Measurements from ENCODE around the gene SLC16A7.

The SLC16A7 gene

GRCh38 chr12:59652130-59652529, 56.3 kb downstream of the SLC16A7 start:
- no peak for DNase-seq (ENCODE audit: insufficient read length, low spot score)
- TF ChIP-seq CTCF (IDR thresholded peaks at IDR 0.05; ENCODE audit: insufficient read depth, missing control alignments) = no peak
- no peak for FAIRE-seq

- DNase-seq (ENCODE audit: insufficient read length, low spot score) (no peak), FAIRE-seq (no peak)
- TF ChIP-seq CTCF (IDR thresholded peaks at IDR 0.05; ENCODE audit: insufficient read depth, missing control alignments) = no peak
Observed at GRCh38 chr12:59654061-59654460, 58.2 kb downstream of the SLC16A7 start.

- no peak for TF ChIP-seq CTCF (IDR thresholded peaks at IDR 0.05; ENCODE audit: insufficient read depth, missing control alignments)
Observed at GRCh38 chr12:59657266-59657665, 61.4 kb downstream of the SLC16A7 start.

GRCh38 chr12:59657711-59658110, 61.9 kb downstream of the SLC16A7 start:
- no peak for DNase-seq (ENCODE audit: insufficient read length, low spot score)
- no peak for TF ChIP-seq CTCF (IDR thresholded peaks at IDR 0.05; ENCODE audit: insufficient read depth, missing control alignments)
- FAIRE-seq = no peak

More at GRCh38 chr12:59657266-59657665, 61.4 kb downstream of the SLC16A7 start:
- DNase-seq (ENCODE audit: insufficient read length, low spot score) (no peak), FAIRE-seq (no peak)

- FAIRE-seq = no peak
- TF ChIP-seq CTCF (IDR thresholded peaks at IDR 0.05; ENCODE audit: insufficient read depth, missing control alignments) = no peak
- no peak for DNase-seq (ENCODE audit: insufficient read length, low spot score)
Observed at GRCh38 chr12:59660148-59660547, 64.3 kb downstream of the SLC16A7 start.

- FAIRE-seq = no peak
- DNase-seq (ENCODE audit: insufficient read length, low spot score) = no peak
- TF ChIP-seq CTCF (IDR thresholded peaks at IDR 0.05; ENCODE audit: insufficient read depth, missing control alignments) = no peak
Observed at GRCh38 chr12:59660921-59661597, 65.2 kb downstream of the SLC16A7 start.

GRCh38 chr12:59664495-59664894, 68.7 kb downstream of the SLC16A7 start:
- no peak for DNase-seq (ENCODE audit: insufficient read length, low spot score)
- no peak for TF ChIP-seq CTCF (IDR thresholded peaks at IDR 0.05; ENCODE audit: insufficient read depth, missing control alignments)
- no peak for FAIRE-seq
